ENCODE data around the gene TSKU. TPM values are rescaled to one million over a fixed set of nuclear protein-coding genes. Genes with fewer than 3 reads are reported as not detected.

TSKU gene, protein sequence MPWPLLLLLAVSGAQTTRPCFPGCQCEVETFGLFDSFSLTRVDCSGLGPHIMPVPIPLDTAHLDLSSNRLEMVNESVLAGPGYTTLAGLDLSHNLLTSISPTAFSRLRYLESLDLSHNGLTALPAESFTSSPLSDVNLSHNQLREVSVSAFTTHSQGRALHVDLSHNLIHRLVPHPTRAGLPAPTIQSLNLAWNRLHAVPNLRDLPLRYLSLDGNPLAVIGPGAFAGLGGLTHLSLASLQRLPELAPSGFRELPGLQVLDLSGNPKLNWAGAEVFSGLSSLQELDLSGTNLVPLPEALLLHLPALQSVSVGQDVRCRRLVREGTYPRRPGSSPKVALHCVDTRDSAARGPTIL
- 3.1 and 5.0 TPM in 2 replicates for total RNA-seq

GRCh38 chr11:76783294-76783895 is at the start of gene TSKU:
TSKU (plus strand) TSS chr11:76783356; CDS start chr11:76795617, 12,261 bp downstream.
- no peak for DNase-seq (ENCODE audit: low read depth, low spot score)

- DNase-seq (ENCODE audit: low read depth, low spot score): peak; percentile 36
These were observed 49.2 kb upstream of the TSKU start for GRCh38 chr11:76733906-76734305.

- DNase-seq (ENCODE audit: low read depth, low spot score): no peak
These were observed 48.4 kb upstream of the TSKU start for GRCh38 chr11:76734456-76735420.

GRCh38 chr11:76735841-76736240 is 47.3 kb upstream of the TSKU start:
- no peak for DNase-seq (ENCODE audit: low read depth, low spot score)

GRCh38 chr11:76736266-76736665 is 46.9 kb upstream of the TSKU start:
- DNase-seq (ENCODE audit: low read depth, low spot score): no peak

- no peak for DNase-seq (ENCODE audit: low read depth, low spot score)
These were observed 46.2 kb upstream of the TSKU start for GRCh38 chr11:76736773-76737495.

GRCh38 chr11:76738618-76739240 is 44.4 kb upstream of the TSKU start:
- no peak for DNase-seq (ENCODE audit: low read depth, low spot score)

GRCh38 chr11:76739798-76740197 is 43.4 kb upstream of the TSKU start:
- DNase-seq (ENCODE audit: low read depth, low spot score): no peak

- no peak for DNase-seq (ENCODE audit: low read depth, low spot score)
These were observed 42.4 kb upstream of the TSKU start for GRCh38 chr11:76740772-76741171.

GRCh38 chr11:76742902-76743301 is 40.3 kb upstream of the TSKU start:
- no peak for DNase-seq (ENCODE audit: low read depth, low spot score)

DNA sequence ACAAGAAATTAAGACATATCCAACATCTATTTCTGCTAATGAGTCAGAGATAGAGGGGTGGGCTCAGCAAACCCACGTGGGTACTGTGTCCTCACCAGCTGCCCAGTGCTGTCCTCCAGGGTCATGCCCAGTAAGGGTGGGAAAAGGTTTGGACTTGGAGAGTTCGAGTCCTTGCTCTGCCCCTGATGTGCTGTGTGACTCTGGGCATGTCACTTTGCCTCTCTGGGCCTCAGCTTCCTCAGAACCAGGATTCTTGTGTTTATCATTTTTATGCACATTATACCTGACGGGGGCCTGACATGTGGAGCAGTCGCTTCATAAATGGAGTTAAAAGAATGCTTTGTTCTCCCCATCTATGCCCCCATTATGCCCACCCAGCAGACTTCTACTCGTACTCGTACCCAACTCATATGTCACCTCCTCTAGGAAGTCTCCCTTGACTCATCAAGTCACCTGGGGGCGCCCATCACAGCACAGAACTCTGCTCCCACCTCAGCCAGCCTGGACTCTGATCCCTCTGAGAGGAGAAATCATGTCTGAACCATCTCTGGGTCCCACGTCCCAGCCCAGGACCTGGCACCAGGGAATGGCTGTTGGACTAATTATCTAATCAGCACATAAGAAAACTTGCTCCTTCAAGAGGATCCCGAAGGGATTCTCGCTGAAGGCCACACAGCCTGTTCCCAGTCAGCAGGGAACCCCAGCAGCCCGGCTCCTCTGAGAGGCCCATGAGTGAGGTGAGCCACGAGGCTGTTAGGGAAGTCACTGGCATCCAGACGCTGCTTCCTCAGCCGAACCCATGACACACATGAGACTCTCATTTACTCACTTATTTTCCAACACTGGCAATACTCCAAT is 38.7 kb upstream of the TSKU start:
- no peak for DNase-seq (ENCODE audit: low read depth, low spot score)

GRCh38 chr11:76745044-76745376 is 38.1 kb upstream of the TSKU start:
- DNase-seq (ENCODE audit: low read depth, low spot score): no peak

DNA sequence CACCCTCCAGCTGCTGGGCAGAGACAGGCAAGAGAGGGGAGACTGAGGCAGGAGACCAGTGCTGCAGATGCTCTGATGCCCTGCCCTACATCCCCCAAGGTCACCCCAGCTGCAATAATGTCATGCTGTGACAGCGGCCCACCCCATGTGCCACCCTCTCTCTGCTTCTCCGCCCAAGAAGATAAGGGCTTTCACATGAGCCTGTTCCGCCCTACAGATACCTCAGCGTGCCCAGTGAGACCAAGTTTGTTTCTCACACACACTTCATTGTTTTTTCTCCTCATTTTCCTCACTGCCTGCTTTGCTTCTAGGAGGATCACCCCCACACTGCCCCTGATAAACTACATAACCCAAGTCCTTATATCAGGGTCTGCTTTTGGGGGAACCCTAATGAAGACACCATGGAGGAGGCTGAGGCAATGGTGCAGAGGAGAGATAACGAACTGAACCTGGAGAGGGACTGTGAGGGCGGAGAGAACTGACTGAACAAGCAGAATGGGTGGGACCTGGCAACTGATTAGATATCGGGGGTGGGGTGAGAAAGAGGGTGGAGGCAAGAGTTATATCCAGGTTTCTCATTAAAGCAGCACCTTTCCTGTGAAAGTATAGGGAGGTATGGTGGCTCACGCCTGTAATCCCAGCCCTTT is 37.5 kb upstream of the TSKU start:
- no peak for DNase-seq (ENCODE audit: low read depth, low spot score)

DNA sequence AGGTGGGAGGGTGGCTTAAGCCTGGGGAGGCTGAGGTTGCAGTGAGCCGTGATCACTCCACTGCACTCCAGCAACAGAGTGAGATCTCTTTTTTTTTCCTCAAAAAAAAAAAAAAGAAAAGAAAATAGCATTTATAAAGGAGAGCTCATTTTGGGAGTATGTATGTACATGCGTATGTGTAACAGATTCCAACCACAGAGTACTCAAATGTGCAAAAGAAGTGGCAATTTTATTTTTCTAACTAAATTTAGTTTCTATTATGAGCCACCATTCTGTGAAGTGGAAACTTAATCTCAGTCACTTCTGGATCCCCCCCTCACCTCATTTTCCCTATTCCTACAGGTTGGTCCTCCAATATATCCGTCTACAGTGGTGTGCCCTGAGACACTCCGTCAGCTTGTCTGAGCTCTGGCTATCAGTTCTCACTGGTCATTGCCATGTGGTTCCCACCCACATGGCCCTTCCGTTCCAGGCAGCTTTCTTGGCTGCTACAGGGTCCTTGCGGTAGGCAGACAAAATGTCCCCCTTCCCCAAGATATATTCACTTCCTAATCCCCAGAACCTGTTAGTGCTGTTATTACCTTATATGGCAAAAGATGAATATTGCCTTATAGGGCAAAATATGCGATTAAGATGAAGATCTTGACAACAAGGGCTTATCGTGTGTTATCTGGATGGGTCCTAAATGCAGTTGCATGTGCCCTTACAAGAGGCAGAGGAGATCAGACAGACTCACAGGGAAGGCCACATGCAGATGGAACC is 35.8 kb upstream of the TSKU start:
- DNase-seq (ENCODE audit: low read depth, low spot score): no peak

DNA sequence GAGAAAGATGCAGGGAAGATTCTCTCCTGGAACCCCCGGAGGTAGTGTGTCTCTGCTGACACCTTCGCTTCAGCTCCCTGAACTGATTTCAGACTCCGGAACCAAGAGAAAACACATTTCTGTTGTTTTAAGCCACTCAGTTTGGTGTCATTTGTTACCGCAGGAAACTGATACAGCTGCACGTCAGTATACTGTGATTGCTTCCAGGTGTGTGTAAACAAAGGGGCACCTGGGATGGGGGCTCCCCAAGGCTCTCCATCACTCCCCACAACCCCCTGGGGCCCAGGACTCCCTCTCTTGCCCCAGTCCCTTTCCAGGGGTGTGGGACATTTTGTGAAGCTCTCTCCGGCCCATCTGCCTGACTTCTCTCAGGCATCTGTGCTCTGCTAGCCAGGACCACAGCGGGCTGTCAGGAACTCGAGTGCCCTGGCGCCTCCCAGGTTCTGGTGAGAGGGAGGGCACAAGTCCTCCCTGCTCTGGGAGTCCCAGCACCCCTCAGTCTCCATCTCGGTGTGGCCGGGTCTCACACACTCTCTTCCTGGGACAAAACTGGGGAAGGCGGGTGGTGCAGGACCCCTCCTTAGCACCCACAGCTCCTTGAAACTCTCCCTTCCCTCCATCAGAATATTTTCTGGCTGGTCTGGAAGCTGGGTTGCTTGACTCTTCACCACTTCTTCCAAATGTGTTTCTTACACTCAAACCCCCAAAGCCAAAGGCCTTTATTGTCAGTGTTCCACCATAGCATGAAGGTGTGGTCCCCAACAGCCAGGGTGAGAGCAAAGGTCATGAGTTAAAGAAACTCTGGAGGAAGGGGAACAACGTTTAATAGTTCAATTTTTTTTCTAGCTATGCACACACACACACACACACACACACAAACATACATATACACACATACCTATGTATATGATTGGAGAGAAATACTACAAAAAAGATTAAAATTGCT is 35.0 kb upstream of the TSKU start:
- no peak for DNase-seq (ENCODE audit: low read depth, low spot score)

- no peak for DNase-seq (ENCODE audit: low read depth, low spot score)
These were observed 34.2 kb upstream of the TSKU start for GRCh38 chr11:76748948-76749347.

GRCh38 chr11:76750067-76750466 is 33.1 kb upstream of the TSKU start:
- DNase-seq (ENCODE audit: low read depth, low spot score): no peak

DNA sequence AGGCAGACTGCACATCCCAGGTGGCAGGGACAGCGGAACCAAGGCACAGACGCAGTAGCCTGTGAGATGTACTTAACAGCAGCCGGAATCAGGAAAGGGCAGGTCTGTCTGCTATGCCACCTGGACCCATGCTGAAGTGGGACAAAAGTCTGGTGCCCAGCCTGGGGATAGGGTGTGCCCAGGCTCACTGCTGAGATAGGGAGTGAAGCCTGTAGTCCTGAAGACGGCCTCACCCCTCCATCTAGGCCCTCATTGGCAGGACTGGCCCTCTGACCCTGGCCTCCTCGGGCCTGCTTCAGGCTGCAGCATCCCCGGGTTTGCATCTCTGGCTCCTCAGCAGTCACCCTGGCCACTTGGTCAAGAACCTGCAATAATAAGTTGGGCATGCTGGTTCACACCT is 32.4 kb upstream of the TSKU start:
- DNase-seq (ENCODE audit: low read depth, low spot score): no peak

All from pulmonary artery endothelial cell (primary cell).